Astrocyte (in vitro differentiated cells and primary cell): ENCODE results near the gene PLIN4.

ENCODE experiments used
- EZH2 ChIP-seq: IDR thresholded peaks from 2 replicates; pipeline ENCODE4 v1.6.1; 2012; ENCODE audit warnings: mild to moderate bottlenecking, low read length, inconsistent platforms; ENCODE audit not compliant: insufficient read depth
- TF ChIP-seq, protein P1 (sequence below): IDR thresholded peaks from 2 replicates; pipeline ENCODE4 v1.5.1; 2011; ENCODE audit warnings: low read depth, mild to moderate bottlenecking, inconsistent platforms, low read length, moderate library complexity; ENCODE audit not compliant: insufficient read depth

DNA sequence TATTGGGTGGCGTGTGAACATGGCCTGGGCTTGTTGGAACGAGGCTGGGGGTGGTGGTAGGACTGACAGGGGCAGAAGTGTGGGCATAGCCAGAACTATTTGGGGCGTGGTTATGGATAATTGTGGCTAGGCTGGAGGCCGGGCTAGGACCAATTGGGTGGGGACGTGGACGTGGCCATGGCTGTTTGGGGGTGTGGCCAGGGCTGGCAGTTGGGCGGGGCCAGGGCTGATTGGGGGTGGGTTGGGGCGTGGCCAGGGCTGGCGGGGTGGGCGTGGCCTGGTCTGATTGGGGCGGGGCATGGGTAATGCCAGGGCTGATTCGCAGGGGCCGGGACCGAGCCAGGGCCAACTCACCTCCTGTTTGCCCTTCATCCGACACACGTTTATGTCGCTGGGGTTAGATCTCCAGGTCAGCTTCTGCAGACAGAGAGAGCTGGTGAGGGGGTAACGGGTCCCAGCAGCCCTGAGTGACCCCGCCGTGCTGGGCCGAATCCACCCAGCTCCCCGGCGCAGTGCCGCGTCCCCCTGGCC lies 38.4 kb upstream of the PLIN4 start:
- no peak for TF ChIP-seq EZH2
- TF ChIP-seq, protein P1, sequence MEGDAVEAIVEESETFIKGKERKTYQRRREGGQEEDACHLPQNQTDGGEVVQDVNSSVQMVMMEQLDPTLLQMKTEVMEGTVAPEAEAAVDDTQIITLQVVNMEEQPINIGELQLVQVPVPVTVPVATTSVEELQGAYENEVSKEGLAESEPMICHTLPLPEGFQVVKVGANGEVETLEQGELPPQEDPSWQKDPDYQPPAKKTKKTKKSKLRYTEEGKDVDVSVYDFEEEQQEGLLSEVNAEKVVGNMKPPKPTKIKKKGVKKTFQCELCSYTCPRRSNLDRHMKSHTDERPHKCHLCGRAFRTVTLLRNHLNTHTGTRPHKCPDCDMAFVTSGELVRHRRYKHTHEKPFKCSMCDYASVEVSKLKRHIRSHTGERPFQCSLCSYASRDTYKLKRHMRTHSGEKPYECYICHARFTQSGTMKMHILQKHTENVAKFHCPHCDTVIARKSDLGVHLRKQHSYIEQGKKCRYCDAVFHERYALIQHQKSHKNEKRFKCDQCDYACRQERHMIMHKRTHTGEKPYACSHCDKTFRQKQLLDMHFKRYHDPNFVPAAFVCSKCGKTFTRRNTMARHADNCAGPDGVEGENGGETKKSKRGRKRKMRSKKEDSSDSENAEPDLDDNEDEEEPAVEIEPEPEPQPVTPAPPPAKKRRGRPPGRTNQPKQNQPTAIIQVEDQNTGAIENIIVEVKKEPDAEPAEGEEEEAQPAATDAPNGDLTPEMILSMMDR: no peak
